Muscle of leg (tissue), 11 donors: ENCODE measurements around the gene KIF18B. TPM values are rescaled to one million over a fixed set of nuclear protein-coding genes. Genes with fewer than 3 reads are reported as not detected.
"Not testable (repeated sequence)": the region's sequence is repeated elsewhere in the genome, so short reads cannot be mapped to it uniquely, and the experiment has no call there.

ENCODE experiments used
- DNase-seq: peaks from one replicate; pipeline ENCODE4 v3.0.0; 2013
- H3K27ac ChIP-seq: one replicate; pipeline ENCODE4 v1.5.1; 2013; ENCODE audit warnings: mild to moderate bottlenecking, low read length, control low read depth
- H3K27me3 ChIP-seq: one replicate; pipeline ENCODE4 v1.6.1; 2013; ENCODE audit warnings: low read length; ENCODE audit not compliant: control insufficient read depth, insufficient read depth
- H3K36me3 ChIP-seq: one replicate; pipeline ENCODE4 v1.6.1; 2013; ENCODE audit warnings: low read length; ENCODE audit not compliant: control insufficient read depth, insufficient read depth
- H3K4me1 ChIP-seq: one replicate; pipeline ENCODE4 v1.6.1; 2013; ENCODE audit warnings: low read length; ENCODE audit not compliant: control insufficient read depth, insufficient read depth
- H3K4me3 ChIP-seq: one replicate; pipeline ENCODE4 v1.5.1; 2013; ENCODE audit warnings: low read length, control low read depth
- H3K9me3 ChIP-seq: replicated peaks from 2 replicates; pipeline ENCODE4 v1.6.1; 2013; ENCODE audit warnings: low read depth, low read length; ENCODE audit not compliant: control insufficient read depth
- WGBS: methylation state at CpG from one replicate; pipeline ENCODE4 v1.1.5; 2013; ENCODE audit warnings: missing lambda C conversion rate; ENCODE audit not compliant: insufficient coverage; 5-methylcytosine and 5-hydroxymethylcytosine counted together
- polyA plus RNA-seq, 8 donors: library from polyadenylated mRNA; unstranded; fragments of 120-200 nt; gene quantifications; one replicate each; pipeline versions ENCODE4 v1.2.1 to v1.2.3, GENCODE V29; 2013; ENCODE audit warnings: inconsistent platforms in 1 of 8, low replicate concordance in 1 of 8; ENCODE audit not compliant: insufficient read length in 8 of 8, insufficient read depth in 1 of 8
- total RNA-seq: library from RNA; stranded (reverse); fragments of 120-200 nt; gene quantifications from one replicate; pipeline ENCODE4 v1.2.4, GENCODE V29; 2013

Gene KIF18B
- total and polyA plus RNA-seq, 9 donors, result 1.9 to 12.2 (median 8.4) TPM

GRCh38 chr17:44959821-44960531 lies 12.4 kb upstream of the KIF18B start:
- H3K9me3 ChIP-seq, result no peaks in the 10 kb centered on the region
- H3K27me3 ChIP-seq, result peaks cover 63% of the 10 kb centered on the region
- WGBS, result 3% methylated on average over 38 of the region's 56 CpGs

GRCh38 chr17:44956998-44957981 lies 9.7 kb upstream of the KIF18B start:
- Histone ChIP-seq H3K4me1 (peaks cover 17% of the 10 kb centered on the region), H3K27me3 (peaks cover 52% of the 10 kb centered on the region), H3K9me3 (no peaks in the 10 kb centered on the region), H3K4me3 (no peak overlapping the region), H3K36me3 (no peaks in the 10 kb centered on the region), H3K27ac (no peak overlapping the region)
- 76% methylated on average over 5 of the region's 8 CpGs for WGBS
- DNase-seq, result no peak

More at GRCh38 chr17:44959821-44960531, 12.4 kb upstream of the KIF18B start:
- Histone ChIP-seq H3K4me1 (peaks cover 17% of the 10 kb centered on the region), H3K36me3 (no peaks in the 10 kb centered on the region), H3K27ac (no peak overlapping the region), H3K4me3 (peak overlapping the region; percentile 19)
- no peak for DNase-seq

- Histone ChIP-seq H3K4me3 (no peak overlapping the region), H3K4me1 (peaks cover 16% of the 10 kb centered on the region), H3K27me3 (peaks cover 45% of the 10 kb centered on the region), H3K9me3 (no peaks in the 10 kb centered on the region), H3K36me3 (no peaks in the 10 kb centered on the region), H3K27ac (no peak overlapping the region)
- WGBS, result 46% methylated on average over 7 of the region's 8 CpGs
- no peak for DNase-seq
These were observed 8.3 kb upstream of the KIF18B start for GRCh38 chr17:44955674-44956425.

DNA sequence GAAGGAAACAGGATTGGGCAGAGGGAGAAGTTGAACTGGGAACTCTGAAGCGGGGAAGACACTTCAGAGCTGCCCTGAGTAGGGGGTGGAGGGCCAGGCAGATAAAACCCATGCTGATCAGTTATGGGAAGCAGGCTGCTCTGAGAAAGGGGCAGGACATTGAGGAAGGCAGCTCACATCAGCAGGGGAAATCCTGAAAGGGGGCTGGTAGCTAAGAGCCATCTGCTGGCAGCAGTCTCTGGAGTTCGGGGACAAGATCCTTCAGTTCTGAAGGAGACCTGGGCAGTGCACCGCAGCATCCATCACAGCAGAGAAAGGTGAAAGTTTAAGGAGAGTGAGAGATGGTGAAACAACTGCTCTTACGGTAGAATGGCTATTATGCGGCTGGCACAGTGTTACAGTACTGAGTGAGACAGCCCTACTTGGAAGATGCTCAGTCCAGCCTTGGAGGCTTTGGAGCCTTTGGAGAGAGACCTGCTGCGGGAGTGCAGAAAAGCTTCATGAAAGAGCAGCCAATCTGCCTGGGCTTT lies 5.4 kb upstream of the KIF18B start:
- no peak overlapping the region for H3K27ac ChIP-seq
- no peak for DNase-seq
- peaks cover 26% of the 10 kb centered on the region for H3K27me3 ChIP-seq
- no peak overlapping the region for H3K4me3 ChIP-seq
- WGBS, result 60% methylated on average over 6 of the region's 6 CpGs
- peaks cover 5% of the 10 kb centered on the region for H3K4me1 ChIP-seq
- H3K36me3 ChIP-seq, result no peaks in the 10 kb centered on the region
- no peaks in the 10 kb centered on the region for H3K9me3 ChIP-seq

GRCh38 chr17:44948315-44948795 lies 782 bp upstream of the KIF18B start:
- 29% methylated on average over 1 of the region's 7 CpGs for WGBS
- peak overlapping the region; percentile 48 for H3K27ac ChIP-seq

DNA sequence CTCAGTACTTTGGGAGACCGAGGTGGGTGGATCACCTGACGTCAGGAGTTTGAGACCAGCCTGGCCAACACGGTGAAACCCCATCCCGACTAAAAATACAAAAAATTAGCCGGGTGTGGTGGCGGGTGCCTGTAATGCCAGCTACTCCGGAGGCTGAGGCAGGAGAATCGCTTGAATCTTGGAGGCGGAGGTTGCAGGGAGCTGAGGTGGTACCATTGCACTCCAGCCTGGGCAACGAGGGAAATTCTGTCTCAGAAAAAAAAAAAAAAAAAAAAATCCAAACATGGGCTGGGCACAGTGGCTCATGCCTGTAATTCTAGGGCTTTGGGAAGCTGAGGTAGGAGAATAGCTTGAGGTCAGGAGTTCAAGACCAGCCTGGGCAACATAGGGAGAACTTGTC lies 1.9 kb downstream of the KIF18B start:
- H3K27ac ChIP-seq, DNase-seq, H3K36me3 ChIP-seq, H3K27me3 ChIP-seq, H3K9me3 ChIP-seq, H3K4me3 ChIP-seq: not testable (repeated sequence)
- 100% methylated on average over 2 of the region's 10 CpGs for WGBS
- H3K4me1 ChIP-seq, result peaks cover 11% of the 10 kb centered on the region

More at GRCh38 chr17:44948315-44948795, 782 bp upstream of the KIF18B start:
- no peak for DNase-seq
- Histone ChIP-seq H3K4me1 (peaks cover 11% of the 10 kb centered on the region), H3K27me3 (peaks cover 5% of the 10 kb centered on the region), H3K36me3 (no peaks in the 10 kb centered on the region), H3K9me3 (no peaks in the 10 kb centered on the region), H3K4me3 (peak overlapping the region; percentile 62)

DNA sequence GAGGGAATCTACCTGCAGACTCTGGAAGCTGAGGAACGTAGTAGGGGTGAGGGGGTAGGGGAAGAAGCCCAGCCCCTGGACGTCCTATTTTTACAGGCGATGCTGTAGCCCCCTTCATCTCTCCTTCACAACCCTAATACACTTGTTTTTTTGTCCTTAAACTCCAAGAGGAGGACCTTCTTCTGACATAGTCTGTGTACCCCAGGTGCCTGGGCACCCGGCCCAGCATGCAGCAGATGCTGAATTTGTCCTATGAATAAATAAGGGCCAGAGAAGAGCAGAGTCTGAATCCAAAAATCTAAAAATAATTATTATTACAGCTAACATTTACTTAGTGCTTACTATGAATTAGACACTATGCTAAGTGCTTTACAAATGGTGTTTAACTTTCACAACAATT lies 5.1 kb downstream of the KIF18B start:
- no peak overlapping the region for H3K27ac ChIP-seq

DNA sequence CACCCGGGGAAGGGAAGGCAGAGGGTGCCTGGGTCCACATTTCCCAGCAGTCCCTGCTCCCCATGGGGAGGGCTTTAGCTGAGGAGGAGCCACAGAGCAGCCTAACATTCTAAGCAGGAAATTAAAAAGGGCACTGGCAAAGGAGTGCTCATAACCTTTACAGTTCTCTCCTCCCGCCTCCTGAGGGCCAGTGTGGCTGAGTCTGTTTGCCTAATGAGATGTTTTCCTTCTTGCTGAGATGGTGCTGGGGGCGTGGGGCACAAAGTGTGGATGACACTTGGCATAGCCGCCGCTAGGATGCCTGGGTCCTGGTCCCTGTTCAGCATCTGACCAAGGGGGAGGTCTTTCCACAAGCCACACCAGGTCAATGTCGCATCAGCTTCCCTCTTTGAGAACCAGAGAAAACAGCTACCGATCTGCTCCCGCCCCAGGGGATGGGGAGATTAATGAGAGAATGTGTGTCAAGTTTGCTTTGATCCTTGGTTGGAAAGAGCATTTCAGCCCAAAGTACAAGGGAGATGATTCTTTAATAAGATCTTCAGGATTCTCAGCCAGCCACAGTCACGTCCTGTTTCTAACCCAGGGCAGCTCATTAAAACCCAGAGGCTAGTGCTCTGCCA lies 5.8 kb downstream of the KIF18B start:
- Histone ChIP-seq H3K36me3 (peaks cover 3% of the 10 kb centered on the region), H3K4me3 (no peak overlapping the region), H3K27ac (no peak overlapping the region), H3K4me1 (no peaks in the 10 kb centered on the region), H3K27me3 (no peaks in the 10 kb centered on the region), H3K9me3 (no peaks in the 10 kb centered on the region)
- no peak for DNase-seq
- 100% methylated on average over 3 of the region's 9 CpGs for WGBS

More for the DNA sequence above, 5.1 kb downstream of the KIF18B start:
- Histone ChIP-seq H3K36me3 (peaks cover 3% of the 10 kb centered on the region), H3K4me1 (peaks cover 5% of the 10 kb centered on the region), H3K27me3 (no peaks in the 10 kb centered on the region), H3K9me3 (no peaks in the 10 kb centered on the region), H3K4me3 (no peak overlapping the region)
- no CpG with 5 or more reads among the region's 4 CpGs for WGBS
- DNase-seq, result no peak

- no peak overlapping the region for H3K4me3 ChIP-seq
- no peak for DNase-seq
- 50% methylated on average over 1 of the region's 1 CpG for WGBS
- no peak overlapping the region for H3K27ac ChIP-seq
- H3K36me3 ChIP-seq, result peaks cover 8% of the 10 kb centered on the region
- no peaks in the 10 kb centered on the region for H3K9me3 ChIP-seq
- no peaks in the 10 kb centered on the region for H3K4me1 ChIP-seq
- no peaks in the 10 kb centered on the region for H3K27me3 ChIP-seq
These were observed 6.8 kb downstream of the KIF18B start for GRCh38 chr17:44940768-44941167.
